Thyroid gland (tissue), 4 donors: ENCODE results near the gene TTC21A. TPM values are rescaled to one million over a fixed set of nuclear protein-coding genes. Genes with fewer than 3 reads are reported as not detected.
A peak's percentile ranks its signal among the peaks of the same experiment; 100 is the strongest.

Experiments used
- DNase-seq, 2 donors: peaks; one replicate each; pipeline ENCODE4 v3.0.0-alpha.2; 2019
- H3K27ac ChIP-seq, 3 donors: fragments of 200-600 bp; sonication (generic); 1 replicate in 2 of 3; 2 replicates in 1 of 3; pipeline ENCODE4 v1.5.1; 2016 to 2019; ENCODE audit warnings: mild to moderate bottlenecking in 1 of 3, moderate library complexity in 1 of 3
- H3K27me3 ChIP-seq: fragments of 200-600 bp; sonication (generic); one replicate; pipeline ENCODE4 v1.5.1; 2019
- H3K36me3 ChIP-seq, 2 donors: fragments of 200-600 bp; sonication (generic); one replicate each; pipeline ENCODE4 v1.5.1; 2016 to 2019
- H3K4me1 ChIP-seq, 2 donors: fragments of 200-600 bp; sonication (generic); one replicate each; pipeline ENCODE4 v1.5.1; 2017 to 2019
- H3K4me3 ChIP-seq, 3 donors: fragments of 200-600 bp; sonication (generic); replicated peaks in 1 of 3; 1 replicate in 2 of 3; 2 replicates in 1 of 3; pipeline ENCODE4 v1.5.1; 2016; ENCODE audit warnings: mild to moderate bottlenecking in 1 of 3
- H3K9me3 ChIP-seq: fragments of 200-600 bp; sonication (generic); one replicate; pipeline ENCODE4 v1.5.1; 2017
- CTCF ChIP-seq, 6 experiments: fragments of 200-600 bp in 3 of 6; fragments of 450-650 bp in 3 of 6; sonication (generic) in 3 of 6; IDR thresholded peaks; one replicate each; pipeline ENCODE4 v1.5.1; 2016 to 2019; ENCODE audit warnings: antibody characterized with exemption in 6 of 6, mild to moderate bottlenecking in 2 of 6, inconsistent platforms in 1 of 6, moderate library complexity in 1 of 6
- POLR2A ChIP-seq, 2 donors: fragments of 450-650 bp; IDR thresholded peaks; one replicate each; pipeline ENCODE4 v1.6.1; 2017; ENCODE audit warnings: antibody characterized with exemption in 2 of 2, mild to moderate bottlenecking in 2 of 2, moderate library complexity in 1 of 2
- WGBS, 2 donors: methylation state at CpG; one replicate each; pipeline ENCODE4 v1.1.5; 2017; 5-methylcytosine and 5-hydroxymethylcytosine counted together
- intact Hi-C: fragments of 100-400 bp; cut with DNase I; formaldehyde crosslinking; loops from one replicate; pipeline ENCODE4 v1.15.1; 2023
- total RNA-seq, 4 donors: library from RNA; depleted of rRNA; stranded (reverse); fragments of >200 nt; gene quantifications; one replicate each; pipeline ENCODE4 v1.2.3, GENCODE V29; 2016

TTC21A gene
- total RNA-seq, 4 donors from 2014 or later = 8.9 to 17.8 (median 11.7) TPM

GRCh38 chr3:39171860-39172259 lies 64.4 kb downstream of the TTC21A start:
- intact Hi-C loops = no loop called here
- no peak for TF ChIP-seq CTCF (IDR thresholded peaks at IDR 0.05)
- no peak for TF ChIP-seq POLR2A (IDR thresholded peaks at IDR 0.05)
- 81 to 84% methylated on average over 2 of the region's 2 CpGs for WGBS, 2 donors

DNA sequence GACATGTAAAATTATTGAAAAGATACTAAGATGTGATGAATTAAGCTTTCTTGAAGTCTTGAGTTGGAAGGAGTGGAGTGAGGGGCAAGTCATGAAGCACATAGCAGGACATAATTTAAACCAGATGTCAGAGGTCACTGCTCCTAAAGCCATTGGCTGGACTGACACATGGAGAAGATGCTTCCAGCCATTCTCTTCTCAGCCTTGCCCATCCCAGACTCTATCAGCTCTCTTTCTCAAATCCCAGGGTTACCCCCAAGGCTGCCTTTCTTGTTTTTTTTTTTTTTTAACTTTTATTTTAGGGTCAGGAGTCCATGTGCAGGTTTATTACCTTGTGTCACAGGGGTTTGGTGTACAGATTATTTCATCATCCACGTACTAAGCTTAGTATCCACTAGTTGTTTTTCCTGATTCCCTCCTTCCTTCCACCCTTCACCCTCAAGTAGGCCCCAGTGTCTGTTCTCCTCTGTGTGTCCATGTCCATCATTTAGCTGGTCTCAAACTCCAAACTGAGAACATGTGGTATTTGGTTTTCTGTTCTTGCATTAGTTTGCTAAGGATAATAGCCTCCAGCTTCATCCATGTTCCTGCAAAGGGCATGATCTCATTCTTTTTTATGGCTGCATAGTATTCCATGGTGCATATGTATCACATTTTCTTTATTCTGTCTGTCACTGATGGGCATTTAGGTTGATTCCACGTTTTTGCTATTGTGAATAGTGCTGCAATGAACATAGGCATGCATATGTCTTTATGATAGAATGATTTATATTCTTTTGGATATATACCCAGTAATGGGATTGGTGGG lies 66.0 kb downstream of the TTC21A start:
- WGBS, 2 donors = 70 to 77% methylated on average over 2 of the region's 2 CpGs
- Histone ChIP-seq H3K27me3 (no peaks in the 10 kb centered on the region), H3K9me3 (no peaks in the 10 kb centered on the region), H3K4me3 (no peak overlapping the region), H3K4me1 (peaks cover 5 to 12% of the 10 kb centered on the region in 2 donors), H3K27ac (no peak overlapping the region), H3K36me3 (no peaks in the 10 kb centered on the region)
- DNase-seq = no peak
- TF ChIP-seq POLR2A (IDR thresholded peaks at IDR 0.05) (no peak), CTCF (IDR thresholded peaks at IDR 0.05) (no peak)
- intact Hi-C loops = no loop called here

More at GRCh38 chr3:39171860-39172259, 64.4 kb downstream of the TTC21A start:
- Histone ChIP-seq H3K27ac (no peak overlapping the region), H3K36me3 (no peaks in the 10 kb centered on the region), H3K27me3 (no peaks in the 10 kb centered on the region), H3K9me3 (no peaks in the 10 kb centered on the region), H3K4me3 (no peak overlapping the region), H3K4me1 (peaks cover 0 to 4% of the 10 kb centered on the region in 2 donors)
- DNase-seq = no peak

DNA sequence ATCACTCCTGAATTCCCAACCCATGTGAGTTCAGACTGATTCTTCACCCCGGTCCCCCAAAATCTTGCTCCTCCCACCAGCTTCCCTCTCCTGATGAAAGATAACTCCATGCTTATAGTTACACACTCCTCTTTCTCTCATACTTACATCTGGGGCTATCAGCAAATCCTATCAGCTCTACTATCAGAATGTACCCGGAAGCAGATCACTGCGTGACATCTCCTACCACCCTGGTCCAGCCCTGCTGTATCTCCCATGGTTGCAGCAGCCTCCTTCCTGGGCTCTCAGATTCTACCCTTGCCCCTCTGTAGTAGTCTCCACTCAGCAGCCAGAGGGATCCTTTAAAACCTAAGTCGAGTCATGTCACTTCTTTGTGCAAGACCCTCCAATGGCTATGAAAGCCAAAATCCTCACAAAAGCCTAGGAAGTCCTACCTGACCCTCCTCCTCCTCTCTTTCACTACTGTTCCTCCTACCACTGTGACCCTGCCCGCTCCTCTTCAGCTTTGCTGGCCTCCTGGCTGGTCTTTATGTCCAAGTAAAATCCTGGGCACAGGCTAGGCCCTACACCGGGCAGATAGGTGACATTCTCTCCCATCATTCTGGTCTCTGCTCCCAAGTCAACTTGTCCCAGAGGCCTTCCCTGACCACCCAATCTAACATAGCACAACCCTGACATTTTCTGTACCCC lies 68.7 kb downstream of the TTC21A start:
- intact Hi-C loops = no loop called here
- TF ChIP-seq CTCF (IDR thresholded peaks at IDR 0.05) (no peak), POLR2A (IDR thresholded peaks at IDR 0.05) (no peak)
- WGBS, 2 donors = 90 to 92% methylated on average over 6 of the region's 6 CpGs
- Histone ChIP-seq H3K27me3 (no peaks in the 10 kb centered on the region), H3K9me3 (no peaks in the 10 kb centered on the region), H3K4me3 (no peak overlapping the region), H3K27ac (peak overlapping the region in 2 of 3 donors; percentile 87 to 96), H3K36me3 (no peaks in the 10 kb centered on the region), H3K4me1 (peaks cover 19 to 35% of the 10 kb centered on the region in 2 donors)
- no peak for DNase-seq

- DNase-seq = peak; percentile 88 to 93
- intact Hi-C loops = no loop called here
- Histone ChIP-seq H3K27me3 (no peaks in the 10 kb centered on the region), H3K27ac (peak overlapping the region; percentile 87 to 96 (median 95)), H3K9me3 (no peaks in the 10 kb centered on the region), H3K36me3 (no peaks in the 10 kb centered on the region), H3K4me1 (peaks cover 30 to 47% of the 10 kb centered on the region in 2 donors), H3K4me3 (peak overlapping the region in 2 of 3 donors; percentile 28 to 31)
- TF ChIP-seq CTCF (IDR thresholded peaks at IDR 0.05) (no peak), POLR2A (IDR thresholded peaks at IDR 0.05) (peak in 1 of 2 donors; percentile 79)
- 1% methylated on average over 22 to 26 of the region's 32 CpGs for WGBS, 2 donors
Observed at GRCh38 chr3:39177708-39178332, 70.3 kb downstream of the TTC21A start.
